CD14-positive monocyte (primary cell): ENCODE measurements around the gene GAS7. TPM values are rescaled to one million over a fixed set of nuclear protein-coding genes. Genes with fewer than 3 reads are reported as not detected.
A peak's percentile ranks its signal among the peaks of the same experiment; 100 is the strongest.
"Not testable (repeated sequence)": the region's sequence is repeated elsewhere in the genome, so short reads cannot be mapped to it uniquely, and the experiment has no call there.

ENCODE experiments used
- DNase-seq, 3 donors: peaks; one replicate each; pipeline ENCODE4 v3.0.0-alpha.2; 2011 to 2022
- H2AFZ ChIP-seq: 2 replicates; pipeline ENCODE4 v1.6.0; 2012; ENCODE audit warnings: mild to moderate bottlenecking, low read depth, low read length, inconsistent platforms; ENCODE audit not compliant: insufficient read depth, poor library complexity, severe bottlenecking
- H3K27ac ChIP-seq, 2 donors: 1 replicate in 1 of 2; 2 replicates in 1 of 2; pipeline ENCODE4 v1.5.1; 2012 to 2013; ENCODE audit warnings: low read length in 2 of 2, control low read depth in 1 of 2, inconsistent platforms in 1 of 2, low read depth in 1 of 2, mild to moderate bottlenecking in 1 of 2
- H3K27me3 ChIP-seq, 2 donors: one replicate each; pipeline versions ENCODE4 v1.6.0 to v1.6.1; 2011 to 2013; ENCODE audit warnings: low read length in 2 of 2; ENCODE audit not compliant: control insufficient read depth in 2 of 2, insufficient read depth in 2 of 2
- H3K36me3 ChIP-seq, 2 donors: replicated peaks in 1 of 2; 1 replicate in 1 of 2; 2 replicates in 1 of 2; pipeline versions ENCODE4 v1.5.1 to v1.6.1; 2012 to 2013; ENCODE audit warnings: low read length in 2 of 2, control low read depth in 1 of 2, inconsistent platforms in 1 of 2, mild to moderate bottlenecking in 1 of 2; ENCODE audit not compliant: insufficient read depth in 2 of 2, control insufficient read depth in 1 of 2
- H3K4me1 ChIP-seq, 2 donors: 1 replicate in 1 of 2; 2 replicates in 1 of 2; pipeline versions ENCODE4 v1.5.1 to v1.6.1; 2012 to 2013; ENCODE audit warnings: low read length in 2 of 2, control low read depth in 1 of 2, inconsistent platforms in 1 of 2, mild to moderate bottlenecking in 1 of 2, moderate library complexity in 1 of 2; ENCODE audit not compliant: insufficient read depth in 2 of 2, control insufficient read depth in 1 of 2
- H3K4me2 ChIP-seq: replicated peaks from 2 replicates; pipeline ENCODE3; 2012; ENCODE audit warnings: low read length, moderate library complexity, mild to moderate bottlenecking; ENCODE audit not compliant: poor library complexity, severe bottlenecking; ENCODE audit errors: extremely low read depth
- H3K4me3 ChIP-seq, 3 experiments: fragments of 200-600 bp in 1 of 3; sonication (generic) in 1 of 3; replicated peaks in 1 of 3; 1 replicate in 2 of 3; 2 replicates in 1 of 3; pipeline ENCODE4 v1.5.1; 2011 to 2013; ENCODE audit warnings: low read length in 3 of 3, mild to moderate bottlenecking in 3 of 3, control low read depth in 2 of 3, low read depth in 2 of 3, inconsistent platforms in 1 of 3, moderate library complexity in 1 of 3
- H3K79me2 ChIP-seq: 2 replicates; pipeline ENCODE4 v1.6.0; 2012; ENCODE audit warnings: mild to moderate bottlenecking, control low read depth, inconsistent platforms, low read length, moderate library complexity; ENCODE audit not compliant: insufficient read depth
- H3K9ac ChIP-seq: 2 replicates; pipeline ENCODE4 v1.6.0; 2017; ENCODE audit warnings: low read length, mild to moderate bottlenecking; ENCODE audit not compliant: insufficient read depth, poor library complexity, severe bottlenecking
- H3K9me3 ChIP-seq, 2 donors: replicated peaks in 1 of 2; 1 replicate in 1 of 2; 2 replicates in 1 of 2; pipeline versions ENCODE4 v1.5.1 to v1.6.1; 2012 to 2013; ENCODE audit warnings: low read length in 2 of 2, control low read depth in 1 of 2; ENCODE audit not compliant: control insufficient read depth in 1 of 2, insufficient read depth in 1 of 2
- H4K20me1 ChIP-seq: 2 replicates; pipeline ENCODE4 v1.6.0; 2012; ENCODE audit warnings: mild to moderate bottlenecking, low read length, control low read depth, moderate library complexity; ENCODE audit not compliant: insufficient read depth
- H3K27ac Mint-ChIP-seq, 7 donors: one replicate each; pipeline ENCODE4 v1.8.0; 2020; ENCODE audit warnings: mild to moderate bottlenecking in 7 of 7, mixed read lengths in 7 of 7, moderate library complexity in 6 of 7, inconsistent platforms in 2 of 7
- H3K27me3 Mint-ChIP-seq, 3 donors: one replicate each; pipeline ENCODE4 v1.8.0; 2021 to 2022; ENCODE audit warnings: low read depth in 3 of 3, mild to moderate bottlenecking in 3 of 3, mixed read lengths in 3 of 3, moderate library complexity in 3 of 3, inconsistent platforms in 1 of 3
- H3K36me3 Mint-ChIP-seq, 2 donors: one replicate each; pipeline ENCODE4 v1.8.0; 2020; ENCODE audit warnings: mixed read lengths in 2 of 2, inconsistent platforms in 1 of 2, mild to moderate bottlenecking in 1 of 2
- H3K4me1 Mint-ChIP-seq: one replicate; pipeline ENCODE4 v1.8.0; 2020; ENCODE audit warnings: mild to moderate bottlenecking, mixed read lengths
- H3K4me3 Mint-ChIP-seq, 2 donors: one replicate each; pipeline ENCODE4 v1.8.0; 2020; ENCODE audit warnings: mild to moderate bottlenecking in 2 of 2, mixed read lengths in 2 of 2, moderate library complexity in 1 of 2
- H3K9me3 Mint-ChIP-seq, 7 donors: one replicate each; pipeline ENCODE4 v1.8.0; 2020 to 2022; ENCODE audit warnings: mixed read lengths in 7 of 7, mild to moderate bottlenecking in 6 of 7, moderate library complexity in 6 of 7, inconsistent platforms in 2 of 7
- WGBS: methylation state at CpG from one replicate; pipeline ENCODE4 v1.1.5; 2013; ENCODE audit warnings: missing lambda C conversion rate; ENCODE audit not compliant: insufficient coverage; 5-methylcytosine and 5-hydroxymethylcytosine counted together
- intact Hi-C, 2 donors: fragments of 100-400 bp; cut with micrococcal nuclease; formaldehyde crosslinking; loops; one replicate each; pipeline versions ENCODE4 v1.15.0 to v1.15.1; 2023
- polyA plus RNA-seq, 3 donors: library from polyadenylated mRNA; depleted of rRNA in 1 of 3; unstranded in 2 of 3; stranded (reverse) in 1 of 3; fragments of 300-500 nt in 2 of 3; fragments of >200 nt in 1 of 3; fragmentation: Illumina TruSeq in 2 of 3; gene quantifications; 1 replicate in 2 of 3; 2 replicates in 1 of 3; pipeline ENCODE4 v1.2.3, GENCODE V29; 2012 to 2021
- TF ChIP-seq, protein P1 (sequence below): fragments of 200-600 bp; IDR thresholded peaks from one replicate; pipeline ENCODE4 v1.8.0; 2022; ENCODE audit warnings: antibody characterized with exemption, mild to moderate bottlenecking

GAS7 gene
- polyA plus RNA-seq, 3 donors = 53.1 to 91.9 (median 66.6) TPM

DNA sequence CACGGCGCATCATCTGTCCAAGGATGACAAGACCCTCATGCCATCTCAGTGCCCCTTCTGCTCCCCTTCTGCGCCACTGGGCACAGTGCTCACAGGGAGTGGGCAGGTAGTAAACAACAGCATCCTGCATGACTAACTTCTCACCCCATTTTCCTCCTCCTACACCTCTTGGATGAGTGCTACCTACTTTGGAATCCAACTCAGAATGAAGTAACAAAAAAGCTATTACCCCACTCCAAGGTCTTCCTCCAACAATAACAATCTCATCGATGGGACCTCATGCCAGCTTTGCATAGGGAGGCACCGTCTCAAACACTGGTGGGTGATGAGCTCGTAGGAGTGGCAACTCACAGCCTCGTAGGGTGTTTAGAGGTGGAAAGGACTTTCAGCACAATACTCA, 194.7 kb downstream of the GAS7 start:
- Histone ChIP-seq H3K9me3 (no peaks in the 10 kb centered on the region), H3K4me1 (peaks cover 7 to 12% of the 10 kb centered on the region in 2 donors), H3K36me3 (peaks cover 18 to 76% of the 10 kb centered on the region in 2 donors), H3K4me3 (no peak overlapping the region), H3K27ac (peak overlapping the region in 1 of 2 donors; percentile 22), H3K79me2 (peaks cover 96% of the 10 kb centered on the region), H3K4me2 (no peak overlapping the region), H3K9ac (no peak overlapping the region), H3K27me3 (no peaks in the 10 kb centered on the region), H2AFZ (no peak overlapping the region), H4K20me1 (peaks cover 97% of the 10 kb centered on the region)
- WGBS = 38% methylated on average over 1 of the region's 7 CpGs
- Mint-ChIP-seq H3K27me3 (no peaks in the 10 kb centered on the region), H3K4me3 (no peak overlapping the region), H3K9me3 (no peaks in the 10 kb centered on the region), H3K4me1 (peaks cover 25% of the 10 kb centered on the region), H3K36me3 (peaks cover 49 to 76% of the 10 kb centered on the region in 2 donors), H3K27ac (peak overlapping the region in 3 of 7 donors; percentile 4 to 33 (median 15))
- intact Hi-C loops = no loop called here
- no peak for DNase-seq
- TF ChIP-seq, protein P1, sequence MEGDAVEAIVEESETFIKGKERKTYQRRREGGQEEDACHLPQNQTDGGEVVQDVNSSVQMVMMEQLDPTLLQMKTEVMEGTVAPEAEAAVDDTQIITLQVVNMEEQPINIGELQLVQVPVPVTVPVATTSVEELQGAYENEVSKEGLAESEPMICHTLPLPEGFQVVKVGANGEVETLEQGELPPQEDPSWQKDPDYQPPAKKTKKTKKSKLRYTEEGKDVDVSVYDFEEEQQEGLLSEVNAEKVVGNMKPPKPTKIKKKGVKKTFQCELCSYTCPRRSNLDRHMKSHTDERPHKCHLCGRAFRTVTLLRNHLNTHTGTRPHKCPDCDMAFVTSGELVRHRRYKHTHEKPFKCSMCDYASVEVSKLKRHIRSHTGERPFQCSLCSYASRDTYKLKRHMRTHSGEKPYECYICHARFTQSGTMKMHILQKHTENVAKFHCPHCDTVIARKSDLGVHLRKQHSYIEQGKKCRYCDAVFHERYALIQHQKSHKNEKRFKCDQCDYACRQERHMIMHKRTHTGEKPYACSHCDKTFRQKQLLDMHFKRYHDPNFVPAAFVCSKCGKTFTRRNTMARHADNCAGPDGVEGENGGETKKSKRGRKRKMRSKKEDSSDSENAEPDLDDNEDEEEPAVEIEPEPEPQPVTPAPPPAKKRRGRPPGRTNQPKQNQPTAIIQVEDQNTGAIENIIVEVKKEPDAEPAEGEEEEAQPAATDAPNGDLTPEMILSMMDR = no peak

DNA sequence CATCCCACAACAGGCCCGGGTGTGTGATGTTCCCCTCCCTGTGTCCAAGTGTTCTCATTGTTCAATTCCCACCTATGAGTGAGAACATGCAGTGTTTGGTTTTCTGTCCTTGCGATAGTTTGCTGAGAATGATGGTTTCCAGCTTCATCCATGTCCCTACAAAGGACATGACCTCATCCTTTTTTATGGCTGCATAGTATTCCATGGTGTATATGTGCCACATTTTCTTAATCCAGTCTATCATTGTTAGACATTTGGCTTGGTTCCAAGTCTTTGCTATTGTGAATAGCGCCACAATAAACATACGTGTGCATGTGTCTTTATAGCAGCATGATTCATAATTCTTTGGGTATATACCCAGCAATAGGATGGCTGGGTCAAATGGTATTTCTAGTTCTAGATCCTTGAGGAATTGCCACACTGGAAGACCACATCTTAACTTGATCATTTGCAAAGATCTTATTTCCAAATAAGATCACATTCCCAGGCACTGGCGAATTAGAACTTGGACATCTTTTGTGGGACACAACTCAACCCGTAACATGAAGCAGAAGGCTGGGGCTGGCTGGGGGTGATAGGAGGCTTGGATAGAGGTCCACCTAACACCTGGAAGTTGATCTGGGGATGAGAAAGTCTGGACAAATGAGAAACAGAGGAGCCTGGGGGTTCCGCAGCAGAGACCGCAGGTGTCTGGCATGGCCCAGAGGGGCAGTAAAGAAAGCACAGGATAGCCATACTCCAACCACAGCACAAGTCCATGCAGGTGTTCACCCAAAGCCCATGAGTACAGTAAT, 195.6 kb downstream of the GAS7 start:
- H3K4me3 Mint-ChIP-seq, H3K9ac ChIP-seq, H3K4me3 ChIP-seq, H3K9me3 Mint-ChIP-seq, intact Hi-C loops, DNase-seq, H3K27me3 Mint-ChIP-seq, H3K9me3 ChIP-seq, H2AFZ ChIP-seq, H3K4me2 ChIP-seq, H3K27me3 ChIP-seq, H3K27ac ChIP-seq: not testable (repeated sequence)
- peaks cover 21% of the 10 kb centered on the region for H3K4me1 Mint-ChIP-seq
- H3K4me1 ChIP-seq = peaks cover 7 to 12% of the 10 kb centered on the region in 2 donors
- H3K36me3 Mint-ChIP-seq = peaks cover 53 to 76% of the 10 kb centered on the region in 2 donors
- no CpG with 5 or more reads among the region's 8 CpGs for WGBS
- peaks cover 18 to 76% of the 10 kb centered on the region in 2 donors for H3K36me3 ChIP-seq
- H3K79me2 ChIP-seq = peaks cover 96% of the 10 kb centered on the region
- H4K20me1 ChIP-seq = peaks cover 97% of the 10 kb centered on the region
- peak overlapping the region in 1 of 7 donors; percentile 30 for H3K27ac Mint-ChIP-seq
